ENCODE measurements around the gene COBL.

Gene COBL

GRCh38 chr7:51101111-51101757 is 215.4 kb downstream of the COBL start:
- in situ Hi-C loops (cut with HindIII; ENCODE audit: low pct_ligation_motif_present, low pct_unique_long_range_greater_than_20kb, low sequenced_read_pairs), result no loop called here
- no peak for DNase-seq

- in situ Hi-C loops (cut with HindIII; ENCODE audit: low pct_ligation_motif_present, low pct_unique_long_range_greater_than_20kb, low sequenced_read_pairs), result no loop called here
Measured at GRCh38 chr7:51090411-51090810, 226.2 kb downstream of the COBL start.

GRCh38 chr7:51085034-51085692 is 231.4 kb downstream of the COBL start:
- in situ Hi-C loops (cut with HindIII; ENCODE audit: low pct_ligation_motif_present, low pct_unique_long_range_greater_than_20kb, low sequenced_read_pairs), result no loop called here
- no peak for DNase-seq

More at GRCh38 chr7:51090411-51090810, 226.2 kb downstream of the COBL start:
- DNase-seq, result no peak

- DNase-seq, result no peak
- in situ Hi-C loops (cut with HindIII; ENCODE audit: low pct_ligation_motif_present, low pct_unique_long_range_greater_than_20kb, low sequenced_read_pairs), result no loop called here
Measured at GRCh38 chr7:51084121-51084520, 232.5 kb downstream of the COBL start.

DNA sequence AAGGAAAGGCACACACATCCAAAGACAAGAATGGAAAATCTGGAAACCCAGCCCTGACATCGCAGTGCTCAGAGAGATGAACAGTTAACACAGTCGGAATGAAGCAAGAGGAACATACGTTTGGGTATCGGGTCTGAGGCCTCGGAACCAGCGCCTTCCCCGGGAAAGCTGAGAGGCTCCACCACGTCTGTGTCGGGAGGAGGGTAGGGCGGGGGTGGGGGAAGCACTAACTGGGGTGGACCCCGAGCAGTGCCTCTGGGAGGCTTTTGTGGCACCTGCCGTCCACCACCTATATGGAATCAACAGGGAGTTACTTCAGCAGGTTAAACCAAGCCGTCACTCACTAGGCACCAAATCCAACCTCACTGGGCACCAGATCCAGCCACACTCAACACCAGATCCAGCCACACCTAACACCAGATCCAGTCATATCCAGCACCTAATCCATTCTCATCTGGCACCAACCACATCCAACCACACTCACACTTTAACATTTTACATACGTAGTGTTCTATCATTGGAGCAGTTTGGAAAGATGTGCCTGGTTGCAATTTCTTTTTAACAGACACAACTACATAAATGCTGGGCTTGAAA is 233.6 kb downstream of the COBL start:
- no peak for DNase-seq
- in situ Hi-C loops (cut with HindIII; ENCODE audit: low pct_ligation_motif_present, low pct_unique_long_range_greater_than_20kb, low sequenced_read_pairs), result no loop called here

DNA sequence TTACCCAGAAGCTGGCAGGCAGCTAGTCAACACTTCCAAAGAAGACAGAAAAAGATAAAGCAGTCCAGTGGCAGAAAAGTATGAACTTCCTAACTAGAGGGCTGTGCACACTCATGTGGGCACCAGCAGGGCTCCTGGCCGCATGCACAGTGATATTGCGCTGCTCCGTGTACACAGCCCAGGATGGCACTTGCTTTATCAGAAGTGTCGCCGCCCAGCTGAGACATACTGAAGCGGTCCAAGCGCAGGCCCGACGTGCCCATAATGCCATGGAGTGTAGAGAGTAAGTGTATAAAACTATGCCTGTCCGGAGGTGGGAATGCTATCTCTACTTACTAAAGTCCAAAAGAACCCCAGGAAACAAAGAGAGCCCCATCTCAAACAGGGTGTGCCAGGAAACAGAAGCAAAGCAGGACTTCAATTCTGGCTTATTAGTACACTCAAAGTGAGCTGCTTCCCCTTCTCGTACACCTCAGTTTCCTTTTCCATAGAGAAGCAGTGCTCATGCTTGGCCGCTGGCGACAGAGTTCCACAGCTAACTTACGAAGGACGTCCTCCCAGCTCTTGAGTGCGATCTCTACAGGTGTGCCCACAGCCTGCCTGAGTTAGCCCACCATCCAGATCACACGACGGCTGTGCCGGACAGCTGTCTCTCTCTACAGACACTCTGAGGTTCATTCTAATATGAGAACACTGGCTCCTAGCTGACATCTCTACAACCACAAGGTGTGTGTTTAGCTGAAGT is 234.3 kb downstream of the COBL start:
- in situ Hi-C loops (cut with HindIII; ENCODE audit: low pct_ligation_motif_present, low pct_unique_long_range_greater_than_20kb, low sequenced_read_pairs), result no loop called here
- no peak for DNase-seq

- in situ Hi-C loops (cut with HindIII; ENCODE audit: low pct_ligation_motif_present, low pct_unique_long_range_greater_than_20kb, low sequenced_read_pairs), result no loop called here
- DNase-seq, result no peak
Measured at GRCh38 chr7:51081270-51081890, 235.2 kb downstream of the COBL start.

DNA sequence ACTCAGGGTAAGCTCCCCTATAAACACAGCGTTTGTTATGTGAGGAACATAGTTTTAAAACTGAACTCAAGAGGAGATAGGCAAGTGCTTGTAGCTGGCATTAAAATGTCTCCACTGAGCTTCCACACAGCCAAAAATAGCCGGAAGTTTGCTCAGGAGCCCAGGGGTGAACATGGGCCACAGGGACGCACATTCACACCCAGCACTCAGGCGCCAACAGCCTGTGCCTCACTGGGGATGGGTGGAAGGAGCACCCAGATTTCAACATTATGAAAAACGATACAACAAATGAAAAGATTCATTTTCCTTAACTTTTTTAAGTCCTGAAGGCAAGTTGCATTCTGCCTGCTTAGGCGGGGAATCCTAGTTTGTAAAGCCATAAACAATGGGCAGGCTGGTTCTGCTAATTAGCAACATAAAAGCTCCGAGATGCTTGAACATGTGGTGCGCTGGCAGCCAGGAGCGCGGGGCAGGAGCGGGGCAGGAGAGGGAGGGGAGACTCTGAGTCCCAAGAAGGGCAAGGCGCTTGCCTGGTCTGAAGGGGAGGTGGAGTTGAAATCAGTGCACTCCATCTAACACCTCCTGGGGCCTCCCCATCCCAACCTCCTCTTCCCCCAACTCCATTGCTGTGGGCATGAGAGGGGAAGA is 235.9 kb downstream of the COBL start:
- in situ Hi-C loops (cut with HindIII; ENCODE audit: low pct_ligation_motif_present, low pct_unique_long_range_greater_than_20kb, low sequenced_read_pairs), result no loop called here
- no peak for DNase-seq

GRCh38 chr7:51080216-51080615 is 236.4 kb downstream of the COBL start:
- no peak for DNase-seq
- in situ Hi-C loops (cut with HindIII; ENCODE audit: low pct_ligation_motif_present, low pct_unique_long_range_greater_than_20kb, low sequenced_read_pairs), result no loop called here

- no peak for DNase-seq
- in situ Hi-C loops (cut with HindIII; ENCODE audit: low pct_ligation_motif_present, low pct_unique_long_range_greater_than_20kb, low sequenced_read_pairs), result no loop called here
Measured at GRCh38 chr7:51079494-51079893, 237.1 kb downstream of the COBL start.

- no peak for DNase-seq
- in situ Hi-C loops (cut with HindIII; ENCODE audit: low pct_ligation_motif_present, low pct_unique_long_range_greater_than_20kb, low sequenced_read_pairs), result no loop called here
Measured at GRCh38 chr7:51078653-51079052, 238.0 kb downstream of the COBL start.

DNA sequence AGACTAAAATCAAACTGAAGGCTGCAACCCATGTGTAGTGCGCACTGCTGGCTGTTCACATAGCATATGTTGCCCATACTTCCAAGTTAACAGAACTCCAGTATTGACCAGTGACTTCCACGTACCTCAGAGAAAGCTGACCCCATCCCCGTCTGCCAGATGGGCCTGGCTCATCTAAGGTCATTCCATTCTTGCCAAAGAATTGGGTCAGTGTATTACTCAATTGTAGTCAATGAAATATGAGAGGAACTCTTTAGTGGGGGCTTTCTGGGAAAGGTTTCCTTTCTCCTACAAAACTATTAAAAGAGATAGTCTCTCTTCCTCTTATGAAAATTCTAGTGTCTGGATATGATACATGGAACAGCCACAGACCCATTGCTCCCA is 238.6 kb downstream of the COBL start:
- DNase-seq, result no peak
- in situ Hi-C loops (cut with HindIII; ENCODE audit: low pct_ligation_motif_present, low pct_unique_long_range_greater_than_20kb, low sequenced_read_pairs), result no loop called here

- no peak for DNase-seq
- in situ Hi-C loops (cut with HindIII; ENCODE audit: low pct_ligation_motif_present, low pct_unique_long_range_greater_than_20kb, low sequenced_read_pairs), result no loop called here
Measured at GRCh38 chr7:51077316-51077986, 239.2 kb downstream of the COBL start.

DNA sequence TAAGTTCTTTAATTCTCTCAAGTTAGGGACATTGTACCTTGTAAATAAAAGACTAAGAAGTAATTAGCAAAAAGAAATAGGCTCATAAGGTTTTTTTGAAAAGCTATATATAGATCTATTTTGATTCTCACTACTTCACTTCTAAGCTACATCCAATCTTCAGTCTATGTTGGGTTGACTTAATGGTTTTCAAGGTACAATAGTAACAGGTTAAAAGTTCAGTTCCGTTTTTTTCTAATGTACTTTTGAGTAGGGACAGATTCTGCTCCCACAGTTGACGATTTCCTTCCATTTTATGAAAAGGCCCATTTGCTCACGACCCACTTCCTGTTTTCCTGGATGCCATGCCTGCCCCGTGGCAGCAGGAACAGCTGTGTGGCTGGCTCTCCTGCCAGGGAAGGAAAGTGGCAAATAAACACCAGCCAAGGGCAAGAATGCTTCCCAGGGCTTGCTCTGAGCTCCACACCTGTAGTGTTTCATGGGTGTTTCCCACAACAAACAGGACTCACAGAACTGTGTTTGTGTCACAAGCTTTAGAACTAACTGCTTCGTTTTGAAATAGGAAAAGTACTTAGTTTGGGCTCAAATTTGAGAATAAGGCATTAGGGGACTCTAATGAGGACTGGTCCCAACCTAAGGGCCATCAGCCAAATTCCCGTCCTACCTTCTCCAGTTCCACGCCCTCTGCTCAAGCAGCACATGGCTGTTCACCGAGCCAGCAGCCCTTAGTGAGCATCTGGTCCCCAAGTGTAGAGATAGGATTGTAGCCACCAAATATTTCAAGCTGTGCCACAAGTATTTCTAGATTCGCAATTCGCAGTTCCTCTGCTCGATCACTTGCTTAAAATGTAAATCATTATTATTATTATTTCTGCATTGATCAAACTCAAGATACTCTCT is 240.7 kb downstream of the COBL start:
- in situ Hi-C loops (cut with HindIII; ENCODE audit: low pct_ligation_motif_present, low pct_unique_long_range_greater_than_20kb, low sequenced_read_pairs), result no loop called here
- no peak for DNase-seq

DNA sequence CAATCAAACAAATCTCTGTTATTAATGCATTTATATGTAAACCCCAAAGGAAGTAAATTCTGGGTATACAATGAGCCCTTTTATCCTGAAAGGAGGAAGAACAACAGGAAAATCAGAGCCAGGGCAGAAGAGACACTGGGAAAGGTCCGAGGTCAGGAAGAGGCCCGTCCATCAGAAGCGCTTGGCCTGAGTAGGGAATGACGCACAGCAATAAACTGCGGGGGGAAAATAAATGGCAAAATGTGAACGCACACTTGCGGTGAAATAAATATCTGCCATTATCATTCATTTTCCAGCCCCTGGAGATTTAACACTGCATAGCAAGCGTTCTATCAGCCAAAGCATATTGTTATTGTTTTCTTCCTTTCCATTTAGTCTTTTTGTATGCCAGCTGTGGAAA is 243.4 kb downstream of the COBL start:
- no peak for DNase-seq
- in situ Hi-C loops (cut with HindIII; ENCODE audit: low pct_ligation_motif_present, low pct_unique_long_range_greater_than_20kb, low sequenced_read_pairs), result no loop called here

DNA sequence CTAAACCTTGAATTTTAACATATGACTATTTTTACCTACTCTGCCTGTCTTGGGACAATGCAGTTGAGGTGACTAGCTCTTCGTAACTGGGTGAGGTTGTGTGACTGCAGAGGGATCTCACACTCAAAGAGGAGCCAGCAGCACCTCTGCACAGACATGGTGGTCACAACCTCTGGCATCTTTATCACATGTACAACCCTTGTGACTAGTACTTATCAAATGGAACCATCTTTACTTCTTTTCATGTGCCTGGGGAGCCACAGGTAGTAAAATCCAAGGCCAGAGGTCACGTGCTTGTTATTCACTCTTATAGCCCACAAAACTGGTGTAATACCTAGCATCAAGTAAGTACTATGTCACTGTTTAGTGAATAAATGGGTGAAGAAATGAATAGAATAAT is 244.3 kb downstream of the COBL start:
- in situ Hi-C loops (cut with HindIII; ENCODE audit: low pct_ligation_motif_present, low pct_unique_long_range_greater_than_20kb, low sequenced_read_pairs), result no loop called here
- no peak for DNase-seq

GRCh38 chr7:51071427-51071826 is 245.2 kb downstream of the COBL start:
- in situ Hi-C loops (cut with HindIII; ENCODE audit: low pct_ligation_motif_present, low pct_unique_long_range_greater_than_20kb, low sequenced_read_pairs), result no loop called here
- DNase-seq, result no peak

Measured in ACHN (cell line).